ENCODE measurements around the gene PDE7B.

- TF ChIP-seq CTCF (conservative IDR thresholded peaks at IDR 0.05; ENCODE audit: low read length) (no peak), EZH2phosphoT487 (IDR thresholded peaks at IDR 0.05; ENCODE audit: borderline replicate concordance) (no peak)
These were observed 25.2 kb upstream of the PDE7B start for GRCh38 chr6:135826236-135826804.
